Activated T-helper 1 cell treated with anti-CD3 and anti-CD28 coated beads, Interleukin-12 subunit alpha, Interleukin-12 subunit beta, Interleukin-2, Interleukin-4 antibody, amounts not matched to agents 30 ng/mL and 10 ng/mL and 1 ng/mL, durations not matched to agents 14 hours and 24 hours and 36 hours (primary cell): ENCODE results near the gene GTPBP6. TPM values are rescaled to one million over a fixed set of nuclear protein-coding genes. Genes with fewer than 3 reads are reported as not detected.
A peak's percentile ranks its signal among the peaks of the same experiment; 100 is the strongest.
"Not testable (repeated sequence)": the region's sequence is repeated elsewhere in the genome, so short reads cannot be mapped to it uniquely, and the experiment has no call there.

Experiments used
- DNase-seq: peaks from one replicate; pipeline ENCODE4 v3.0.0; 2021; ENCODE audit warnings: low spot score
- H3K27ac Mint-ChIP-seq: one replicate; pipeline ENCODE4 v1.8.0; 2021; ENCODE audit warnings: mild to moderate bottlenecking, mixed read lengths
- H3K27me3 Mint-ChIP-seq: one replicate; pipeline ENCODE4 v1.8.0; 2022; ENCODE audit warnings: mild to moderate bottlenecking, moderate library complexity, mixed read lengths; ENCODE audit not compliant: insufficient read depth
- H3K36me3 Mint-ChIP-seq: one replicate; pipeline ENCODE4 v1.8.0; 2021; ENCODE audit warnings: low read depth, mixed read lengths
- H3K4me1 Mint-ChIP-seq: one replicate; pipeline ENCODE4 v1.8.0; 2021; ENCODE audit warnings: low read depth, mixed read lengths
- H3K4me3 Mint-ChIP-seq: one replicate; pipeline ENCODE4 v1.8.0; 2021; ENCODE audit warnings: mild to moderate bottlenecking, moderate library complexity, mixed read lengths
- H3K9me3 Mint-ChIP-seq: one replicate; pipeline ENCODE4 v1.8.0; 2021; ENCODE audit warnings: mixed read lengths
- intact Hi-C: fragments of 100-400 bp; cut with micrococcal nuclease; formaldehyde crosslinking; loops from one replicate; pipeline ENCODE4 v1.15.1; 2024
- total RNA-seq: library from RNA; stranded (reverse); gene quantifications from 2 replicates; pipeline ENCODE4 v1.2.3, GENCODE V29; 2022

GTPBP6 gene
- total RNA-seq, 1 donor from 2014 or later = 68.3 TPM

- Mint-ChIP-seq H3K9me3 (peaks cover 3% of the 10 kb centered on the region), H3K36me3 (peaks cover 24% of the 10 kb centered on the region), H3K27ac (no peak overlapping the region), H3K4me1 (no peaks in the 10 kb centered on the region), H3K27me3 (no peaks in the 10 kb centered on the region), H3K4me3 (no peak overlapping the region)
- intact Hi-C loops = no loop called here
- no peak for DNase-seq
Observed at GRCh38 chrX:337331-337831, 18.8 kb upstream of the GTPBP6 start.

GRCh38 chrX:336227-336626 lies 17.6 kb upstream of the GTPBP6 start:
- no peak for DNase-seq
- H3K4me3 Mint-ChIP-seq = no peak overlapping the region
- H3K4me1 Mint-ChIP-seq = no peaks in the 10 kb centered on the region
- intact Hi-C loops = no loop called here
- no peaks in the 10 kb centered on the region for H3K27me3 Mint-ChIP-seq
- peaks cover 21% of the 10 kb centered on the region for H3K36me3 Mint-ChIP-seq
- H3K9me3 Mint-ChIP-seq = no peaks in the 10 kb centered on the region
- peak overlapping the region; percentile 36 for H3K27ac Mint-ChIP-seq

DNA sequence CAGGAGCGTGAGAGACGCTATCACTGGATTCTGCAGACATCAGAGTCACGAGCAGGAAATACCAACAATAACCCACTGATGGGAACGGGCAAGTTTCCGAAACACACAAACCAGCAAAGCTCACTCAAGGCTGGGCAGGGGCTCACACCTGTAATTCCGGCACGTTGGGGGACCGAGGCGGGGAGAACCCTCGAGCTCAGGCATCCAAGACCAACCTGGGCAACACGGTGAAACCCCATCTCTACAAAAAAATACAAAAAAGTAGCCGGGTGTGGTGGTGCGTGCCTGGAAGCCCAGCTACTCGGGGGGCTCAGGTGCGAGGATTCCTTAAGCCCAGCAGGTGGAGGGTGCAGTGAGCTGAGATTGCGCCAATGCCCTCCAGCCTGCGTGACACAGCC lies 17.2 kb upstream of the GTPBP6 start:
- no peaks in the 10 kb centered on the region for H3K9me3 Mint-ChIP-seq
- intact Hi-C loops = no loop called here
- no peak overlapping the region for H3K27ac Mint-ChIP-seq
- H3K27me3 Mint-ChIP-seq = no peaks in the 10 kb centered on the region
- no peaks in the 10 kb centered on the region for H3K4me1 Mint-ChIP-seq
- no peak for DNase-seq
- H3K36me3 Mint-ChIP-seq = peaks cover 20% of the 10 kb centered on the region
- H3K4me3 Mint-ChIP-seq = no peak overlapping the region

GRCh38 chrX:334971-335757 lies 16.6 kb upstream of the GTPBP6 start:
- intact Hi-C loops = no loop called here
- H3K4me1 Mint-ChIP-seq = no peaks in the 10 kb centered on the region
- DNase-seq = no peak
- H3K9me3 Mint-ChIP-seq = no peaks in the 10 kb centered on the region
- no peaks in the 10 kb centered on the region for H3K27me3 Mint-ChIP-seq
- peaks cover 18% of the 10 kb centered on the region for H3K36me3 Mint-ChIP-seq
- no peak overlapping the region for H3K4me3 Mint-ChIP-seq
- no peak overlapping the region for H3K27ac Mint-ChIP-seq

DNA sequence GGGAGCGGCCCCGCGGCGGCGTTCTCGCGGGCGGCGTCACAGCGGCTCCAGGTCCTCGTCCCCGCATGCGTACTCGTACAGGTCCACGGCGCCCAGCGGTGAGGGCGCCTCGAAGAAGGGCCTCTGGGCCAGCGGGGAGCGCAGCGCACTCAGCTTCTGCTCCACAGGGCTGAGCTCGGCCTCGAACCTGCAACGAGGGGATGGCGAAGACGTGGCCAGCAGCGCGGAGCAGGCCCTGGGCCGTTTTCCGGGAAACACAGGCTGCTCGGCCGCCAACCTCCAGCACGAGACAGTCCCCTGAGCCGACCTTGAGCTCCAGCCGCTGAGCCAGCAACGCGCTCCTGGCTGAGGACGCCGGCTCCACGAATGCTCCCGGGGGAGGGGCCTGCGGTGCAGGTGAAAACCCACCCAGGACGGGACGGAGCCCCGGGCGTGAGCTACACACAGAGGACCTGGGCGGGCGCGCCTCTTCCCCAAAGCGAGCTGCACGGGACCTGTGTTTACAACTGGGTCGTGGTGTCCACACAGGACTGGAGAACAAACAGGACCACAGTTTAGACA lies 15.8 kb upstream of the GTPBP6 start:
- intact Hi-C loops = no loop called here
- no peak for DNase-seq
- no peaks in the 10 kb centered on the region for H3K27me3 Mint-ChIP-seq
- no peaks in the 10 kb centered on the region for H3K4me1 Mint-ChIP-seq
- no peaks in the 10 kb centered on the region for H3K9me3 Mint-ChIP-seq
- H3K4me3 Mint-ChIP-seq = no peak overlapping the region
- H3K36me3 Mint-ChIP-seq = peaks cover 18% of the 10 kb centered on the region
- H3K27ac Mint-ChIP-seq = no peak overlapping the region

DNA sequence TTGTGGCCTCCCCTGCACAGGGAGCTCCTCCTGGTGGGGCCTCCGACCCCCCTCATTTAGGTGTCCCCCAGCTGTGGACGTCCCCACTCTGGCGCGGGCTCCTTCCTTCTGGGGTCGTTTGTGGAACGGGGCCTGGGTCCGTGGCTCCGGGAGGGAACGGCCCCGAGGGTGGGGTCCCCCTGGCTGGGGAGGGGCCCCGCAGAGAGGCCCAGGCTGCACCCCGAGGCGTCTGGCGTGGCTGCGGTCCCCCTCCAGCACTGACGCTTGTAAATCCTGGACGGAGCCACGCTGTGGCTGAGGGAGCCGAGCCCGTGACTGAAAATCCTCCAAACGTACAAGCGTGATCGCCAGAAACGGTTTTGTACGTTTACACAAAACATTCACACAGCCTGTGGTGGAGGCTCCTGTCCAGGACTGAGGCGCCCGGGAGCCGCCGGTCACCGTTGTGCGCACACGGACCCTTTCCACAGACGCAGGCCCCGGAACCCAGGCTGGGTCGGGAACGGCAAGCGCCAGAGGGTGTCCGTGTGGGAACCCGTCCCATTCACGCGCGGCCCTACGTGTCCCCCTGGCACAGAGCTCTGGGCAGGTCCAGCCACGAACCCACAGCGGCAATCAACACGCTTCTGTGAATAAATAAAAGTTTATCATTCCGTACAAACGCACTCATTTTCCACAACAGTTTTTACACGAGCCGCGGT lies 15.2 kb upstream of the GTPBP6 start:
- H3K27ac Mint-ChIP-seq = no peak overlapping the region

GRCh38 chrX:332916-333610 lies 14.5 kb upstream of the GTPBP6 start:
- intact Hi-C loops = no loop called here
- Mint-ChIP-seq H3K4me1 (no peaks in the 10 kb centered on the region), H3K9me3 (no peaks in the 10 kb centered on the region), H3K27ac (no peak overlapping the region), H3K4me3 (no peak overlapping the region), H3K36me3 (peaks cover 13% of the 10 kb centered on the region), H3K27me3 (no peaks in the 10 kb centered on the region)
- DNase-seq = no peak

More for the DNA sequence above, 15.2 kb upstream of the GTPBP6 start:
- H3K4me3 Mint-ChIP-seq = no peak overlapping the region
- peaks cover 17% of the 10 kb centered on the region for H3K36me3 Mint-ChIP-seq
- H3K27me3 Mint-ChIP-seq = no peaks in the 10 kb centered on the region
- no peaks in the 10 kb centered on the region for H3K9me3 Mint-ChIP-seq
- H3K4me1 Mint-ChIP-seq = no peaks in the 10 kb centered on the region
- no peak for DNase-seq
- intact Hi-C loops = no loop called here

DNA sequence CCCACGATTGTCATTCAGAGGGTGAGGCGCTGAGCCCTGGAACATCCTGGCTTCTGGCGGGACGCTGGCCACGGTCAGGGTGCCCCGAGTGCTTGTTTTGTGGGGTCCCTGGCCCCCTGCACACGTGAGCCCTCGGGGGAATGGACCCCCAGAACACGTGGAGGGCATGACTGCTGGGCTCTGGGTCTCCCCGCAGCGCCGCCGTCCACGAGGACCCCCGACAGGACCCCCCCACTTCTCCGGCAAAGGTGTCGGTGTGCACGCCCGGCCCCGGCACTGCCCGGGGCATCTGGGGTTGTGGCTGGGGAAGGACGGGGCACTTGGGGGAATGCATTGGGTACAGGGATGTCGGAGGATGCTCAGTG lies 13.9 kb upstream of the GTPBP6 start:
- H3K4me3 Mint-ChIP-seq = no peak overlapping the region
- H3K4me1 Mint-ChIP-seq = no peaks in the 10 kb centered on the region
- DNase-seq = no peak
- H3K27ac Mint-ChIP-seq = no peak overlapping the region
- H3K36me3 Mint-ChIP-seq = peaks cover 10% of the 10 kb centered on the region
- H3K27me3 Mint-ChIP-seq = no peaks in the 10 kb centered on the region
- intact Hi-C loops = no loop called here
- H3K9me3 Mint-ChIP-seq = no peaks in the 10 kb centered on the region

DNA sequence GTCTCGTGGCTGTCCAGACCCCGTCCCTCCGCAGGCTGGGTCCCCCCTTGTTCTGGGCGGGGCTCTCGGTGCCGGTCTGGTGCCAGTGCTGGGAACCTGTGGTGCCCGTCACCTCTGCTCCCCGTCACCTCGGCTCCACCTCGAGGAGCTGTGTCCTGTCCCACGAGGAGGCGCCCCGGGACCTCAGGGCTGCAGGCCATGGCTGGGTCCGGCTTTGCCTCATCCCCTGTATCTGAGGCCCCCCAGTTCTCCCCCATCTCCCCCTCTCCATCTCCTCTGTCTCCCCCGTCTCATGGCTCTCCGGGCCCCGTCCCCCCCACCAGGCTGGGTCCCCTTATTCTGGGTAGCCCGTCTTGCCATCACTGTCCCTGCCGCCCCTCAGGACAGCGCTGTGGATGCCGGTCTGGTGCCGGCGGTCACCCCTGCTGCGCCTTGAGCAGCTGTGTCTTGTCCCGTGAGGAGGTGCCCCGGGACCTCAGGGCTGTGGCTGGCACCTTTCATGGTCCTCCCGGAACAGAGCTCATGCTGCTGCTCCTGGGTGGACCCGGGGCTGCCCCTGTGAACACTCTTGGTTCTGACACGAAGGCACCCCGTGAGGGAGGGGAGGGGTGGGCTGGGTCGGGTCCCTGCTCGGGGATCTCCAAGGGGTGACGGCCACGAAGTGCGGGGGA lies 13.4 kb upstream of the GTPBP6 start:
- intact Hi-C loops = no loop called here
- Mint-ChIP-seq H3K4me1 (no peaks in the 10 kb centered on the region), H3K4me3 (no peak overlapping the region), H3K27me3 (no peaks in the 10 kb centered on the region), H3K36me3 (peaks cover 7% of the 10 kb centered on the region), H3K9me3 (no peaks in the 10 kb centered on the region), H3K27ac (no peak overlapping the region)
- DNase-seq = no peak

GRCh38 chrX:331151-331824 lies 12.7 kb upstream of the GTPBP6 start:
- DNase-seq = no peak
- Mint-ChIP-seq H3K9me3 (no peaks in the 10 kb centered on the region), H3K27ac (no peak overlapping the region), H3K4me1 (no peaks in the 10 kb centered on the region), H3K36me3 (peaks cover 3% of the 10 kb centered on the region), H3K27me3 (no peaks in the 10 kb centered on the region), H3K4me3 (no peak overlapping the region)
- intact Hi-C loops = no loop called here

- Mint-ChIP-seq H3K4me3 (no peak overlapping the region), H3K27ac (no peak overlapping the region), H3K36me3 (no peaks in the 10 kb centered on the region), H3K9me3 (no peaks in the 10 kb centered on the region), H3K27me3 (no peaks in the 10 kb centered on the region), H3K4me1 (no peaks in the 10 kb centered on the region)
- intact Hi-C loops = no loop called here
- no peak for DNase-seq
Observed at GRCh38 chrX:330726-331150, 12.1 kb upstream of the GTPBP6 start.

DNA sequence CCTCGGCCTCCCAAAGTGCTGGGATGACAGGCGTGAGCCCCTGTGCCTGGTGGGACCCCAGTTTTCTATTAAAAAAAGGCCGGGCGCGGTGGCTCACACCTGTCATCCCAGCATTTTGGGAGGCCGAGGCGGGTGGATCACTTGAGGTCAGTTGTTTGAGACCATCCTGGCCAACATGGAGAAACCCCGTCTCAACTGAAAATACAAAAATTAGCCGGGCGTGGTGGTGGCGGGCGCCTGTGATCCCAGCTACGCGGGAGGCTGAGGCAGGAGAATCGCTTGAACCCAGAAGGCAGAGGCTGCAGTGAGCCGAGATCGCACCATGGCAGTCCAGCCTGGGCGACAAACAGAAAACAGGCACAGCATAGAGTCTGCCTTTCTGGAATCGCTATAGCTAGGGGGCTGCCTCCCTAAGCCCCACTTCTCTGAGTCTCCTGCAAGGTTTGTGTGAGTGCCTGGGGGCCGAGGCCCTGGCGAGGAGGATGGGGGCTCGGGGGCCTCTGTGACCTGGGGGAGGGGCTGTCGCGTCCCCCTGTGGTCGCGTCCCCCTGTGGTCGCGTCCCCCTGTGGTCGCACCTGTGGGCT lies 11.6 kb upstream of the GTPBP6 start:
- intact Hi-C loops, H3K4me1 Mint-ChIP-seq, H3K27me3 Mint-ChIP-seq, DNase-seq, H3K27ac Mint-ChIP-seq, H3K4me3 Mint-ChIP-seq, H3K9me3 Mint-ChIP-seq, H3K36me3 Mint-ChIP-seq: not testable (repeated sequence)
